CD4-positive, alpha-beta memory T cell (primary cell): Measurements from ENCODE around the gene SOD2. TPM values are rescaled to one million over a fixed set of nuclear protein-coding genes. Genes with fewer than 3 reads are reported as not detected.
"Not testable (repeated sequence)": the region's sequence is repeated elsewhere in the genome, so short reads cannot be mapped to it uniquely, and the experiment has no call there.

Source experiments
- CTCF ChIA-PET: fragments of 350-600 bp; sonication (Branson Sonifier 250); formaldehyde crosslinking; loops from one replicate; lab custom pipeline; 2021; ENCODE audit warnings: inconsistent platforms; ENCODE audit not compliant: partially characterized antibody; lab: Charles Lee
- POLR2A ChIA-PET: fragments of 350-600 bp; sonication (Branson Sonifier 250); formaldehyde crosslinking; loops from one replicate; lab custom pipeline; 2021; ENCODE audit not compliant: partially characterized antibody; lab: Charles Lee
- DNase-seq, 5 donors: peaks; one replicate each; pipeline versions ENCODE4 v3.0.0 to v3.0.0-alpha.2; 2020 to 2022; ENCODE audit warnings: mixed read lengths in 1 of 5
- H3K27ac ChIP-seq: one replicate; pipeline ENCODE4 v1.7.0; 2013; ENCODE audit warnings: low read depth, low read length
- H3K27me3 ChIP-seq: 2 replicates; pipeline ENCODE4 v1.7.0; 2013; ENCODE audit warnings: mild to moderate bottlenecking, low read length, moderate library complexity; ENCODE audit not compliant: insufficient read depth
- H3K36me3 ChIP-seq: 2 replicates; pipeline ENCODE4 v1.7.0; 2013; ENCODE audit warnings: mild to moderate bottlenecking, low read length, moderate library complexity; ENCODE audit not compliant: insufficient read depth
- H3K4me1 ChIP-seq: 2 replicates; pipeline ENCODE4 v1.7.0; 2013; ENCODE audit warnings: mild to moderate bottlenecking, low read length, moderate library complexity; ENCODE audit not compliant: insufficient read depth
- H3K4me3 ChIP-seq, 2 donors: one replicate each; pipeline ENCODE4 v1.7.0; 2013; ENCODE audit warnings: low read length in 2 of 2, mild to moderate bottlenecking in 1 of 2
- H3K9me3 ChIP-seq, 2 donors: one replicate each; pipeline ENCODE4 v1.7.0; 2013; ENCODE audit warnings: low read length in 2 of 2, control low read depth in 1 of 2; ENCODE audit not compliant: control insufficient read depth in 1 of 2
- H3K27ac Mint-ChIP-seq, 7 donors: one replicate each; pipeline ENCODE4 v1.8.0; 2020 to 2021; ENCODE audit warnings: mixed read lengths in 7 of 7, mild to moderate bottlenecking in 6 of 7, inconsistent platforms in 3 of 7, moderate library complexity in 3 of 7
- H3K27me3 Mint-ChIP-seq, 2 donors: one replicate each; pipeline ENCODE4 v1.8.0; 2020 to 2021; ENCODE audit warnings: mixed read lengths in 2 of 2
- H3K36me3 Mint-ChIP-seq, 2 donors: one replicate each; pipeline ENCODE4 v1.8.0; 2020 to 2021; ENCODE audit warnings: mixed read lengths in 2 of 2, inconsistent platforms in 1 of 2, mild to moderate bottlenecking in 1 of 2
- H3K4me1 Mint-ChIP-seq, 4 donors: one replicate each; pipeline ENCODE4 v1.8.0; 2020 to 2021; ENCODE audit warnings: mixed read lengths in 4 of 4, mild to moderate bottlenecking in 1 of 4
- H3K4me3 Mint-ChIP-seq, 8 donors: one replicate each; pipeline ENCODE4 v1.8.0; 2020 to 2021; ENCODE audit warnings: mixed read lengths in 8 of 8, mild to moderate bottlenecking in 7 of 8, moderate library complexity in 6 of 8, inconsistent platforms in 3 of 8
- H3K9me3 Mint-ChIP-seq, 8 donors: one replicate each; pipeline ENCODE4 v1.8.0; 2020 to 2021; ENCODE audit warnings: mixed read lengths in 8 of 8, mild to moderate bottlenecking in 5 of 8, inconsistent platforms in 3 of 8, moderate library complexity in 1 of 8
- intact Hi-C: fragments of 100-400 bp; cut with micrococcal nuclease; formaldehyde crosslinking; loops from one replicate; pipeline ENCODE4 v1.15.1; 2023
- polyA plus RNA-seq, 2 donors: library from polyadenylated mRNA; unstranded; fragments of 300-500 nt; fragmentation: Illumina TruSeq; gene quantifications; one replicate each; pipeline ENCODE4 v1.2.3, GENCODE V29; 2021
- total RNA-seq, 2 experiments: library from RNA; stranded (reverse); gene quantifications; one replicate each; pipeline ENCODE4 v1.2.3, GENCODE V29; 2021

SOD2 gene
- total and polyA plus RNA-seq, 4 experiments from 2014 or later: 121 to 161 (median 130) TPM

- POLR2A ChIA-PET: interaction anchor here (0.9 to 13.4 kb wide), 16 partner anchors 11 to 650 kb away, joined by 3 to 240 read pairs (median 9); partner anchors contain the start of genes ACAT2, MRPL18, TCP1 and WTAP
- peaks cover 9 to 28% of the 10 kb centered on the region in 2 donors for H3K36me3 Mint-ChIP-seq
Measured at GRCh38 chr6:159693894-159694545, 979 bp upstream of the SOD2 start.

GRCh38 chr6:159692303-159693127 is 526 bp downstream of the SOD2 start:
- Mint-ChIP-seq H3K27me3 (no peaks in the 10 kb centered on the region), H3K9me3 (no peaks in the 10 kb centered on the region), H3K4me1 (peaks cover 31 to 77% (median 52%) of the 10 kb centered on the region in 4 donors), H3K36me3 (peaks cover 18 to 41% of the 10 kb centered on the region in 2 donors), H3K27ac (peak overlapping the region; percentile 92 to 97 (median 97)), H3K4me3 (peak overlapping the region; percentile 88 to 96 (median 94))
- peaks cover 55% of the 10 kb centered on the region for H3K4me1 ChIP-seq
- DNase-seq: peak; percentile 56 to 74 (median 64)
- H3K4me3 ChIP-seq: peak overlapping the region; percentile 87 to 88
- H3K27me3 ChIP-seq: no peaks in the 10 kb centered on the region
- intact Hi-C loops: loop anchor here (1.0 to 10.0 kb wide), 7 partner anchors 35 to 828 kb away; partner anchors contain the start of genes ACAT2, IGF2R, TCP1 and WTAP
- ChIA-PET CTCF (interaction anchor here (1.1 to 4.4 kb wide), 16 partner anchors 7 to 841 kb away, joined by 3 to 50 read pairs (median 6); partner anchors contain the start of genes MRPL18, TCP1 and WTAP), POLR2A (interaction anchor here (0.6 to 13.4 kb wide), 16 partner anchors 10 to 322 kb away, joined by 3 to 240 read pairs (median 6); partner anchors contain the start of genes ACAT2, MRPL18, TCP1 and WTAP)
- peaks cover 12% of the 10 kb centered on the region for H3K36me3 ChIP-seq
- no peaks in the 10 kb centered on the region for H3K9me3 ChIP-seq
- peak overlapping the region; percentile 64 for H3K27ac ChIP-seq

More at GRCh38 chr6:159693894-159694545, 979 bp upstream of the SOD2 start:
- intact Hi-C loops: loop anchor here (1.0 to 10.0 kb wide), 7 partner anchors 33 to 827 kb away; partner anchors contain the start of genes ACAT2, IGF2R, TCP1 and WTAP
- no peaks in the 10 kb centered on the region for H3K9me3 ChIP-seq
- H3K4me3 Mint-ChIP-seq: peak overlapping the region; percentile 92 to 100 (median 95)
- H3K36me3 ChIP-seq: peaks cover 3% of the 10 kb centered on the region
- H3K4me3 ChIP-seq: peak overlapping the region; percentile 7 to 88
- CTCF ChIA-PET: interaction anchor here (2.4 to 4.1 kb wide), 3 partner anchors 27 to 761 kb away, joined by 14 to 37 read pairs (median 21); partner anchors contain the start of genes MRPL18 and TCP1
- H3K27me3 ChIP-seq: no peaks in the 10 kb centered on the region
- no peaks in the 10 kb centered on the region for H3K9me3 Mint-ChIP-seq
- peak; percentile 71 to 85 (median 78) for DNase-seq
- H3K27me3 Mint-ChIP-seq: no peaks in the 10 kb centered on the region
- H3K27ac Mint-ChIP-seq: peak overlapping the region; percentile 96 to 99 (median 98)
- H3K27ac ChIP-seq: peak overlapping the region; percentile 64
- peaks cover 27 to 63% (median 40%) of the 10 kb centered on the region in 4 donors for H3K4me1 Mint-ChIP-seq
- peaks cover 44% of the 10 kb centered on the region for H3K4me1 ChIP-seq

GRCh38 chr6:159691963-159692287 is 1.1 kb downstream of the SOD2 start:
- DNase-seq: peak in 1 of 5 donors; percentile 8
- H3K4me1 Mint-ChIP-seq: peaks cover 32 to 79% (median 56%) of the 10 kb centered on the region in 4 donors
- H3K27me3 Mint-ChIP-seq: no peaks in the 10 kb centered on the region
- H3K4me3 ChIP-seq: peak overlapping the region; percentile 87 to 88
- intact Hi-C loops: loop anchor here (1.0 to 10.0 kb wide), 7 partner anchors 28 to 829 kb away; no protein-coding TSS in a partner anchor
- H3K9me3 ChIP-seq: no peaks in the 10 kb centered on the region
- peaks cover 12% of the 10 kb centered on the region for H3K36me3 ChIP-seq
- H3K27ac ChIP-seq: peak overlapping the region; percentile 64
- H3K4me1 ChIP-seq: peaks cover 60% of the 10 kb centered on the region
- H3K27me3 ChIP-seq: no peaks in the 10 kb centered on the region
- H3K27ac Mint-ChIP-seq: peak overlapping the region; percentile 92 to 97 (median 97)
- no peaks in the 10 kb centered on the region for H3K9me3 Mint-ChIP-seq
- peak overlapping the region; percentile 86 to 96 (median 94) for H3K4me3 Mint-ChIP-seq
- ChIA-PET CTCF (interaction anchor here (0.8 to 4.4 kb wide), 23 partner anchors 8 to 841 kb away, joined by 3 to 50 read pairs (median 6); partner anchors contain the start of genes ACAT2, MRPL18, TCP1 and WTAP), POLR2A (interaction anchor here (0.6 to 13.4 kb wide), 14 partner anchors 9 to 322 kb away, joined by 3 to 240 read pairs (median 8); partner anchors contain the start of genes ACAT2, MRPL18, TCP1 and WTAP)
- H3K36me3 Mint-ChIP-seq: peaks cover 23 to 47% of the 10 kb centered on the region in 2 donors

- DNase-seq: peak; percentile 57 to 69 (median 61)
- peaks cover 65% of the 10 kb centered on the region for H3K4me1 ChIP-seq
- peaks cover 12% of the 10 kb centered on the region for H3K36me3 ChIP-seq
- Mint-ChIP-seq H3K4me3 (peak overlapping the region; percentile 86 to 96 (median 94)), H3K27me3 (no peaks in the 10 kb centered on the region), H3K4me1 (peaks cover 34 to 78% (median 58%) of the 10 kb centered on the region in 4 donors), H3K27ac (peak overlapping the region; percentile 92 to 97 (median 97)), H3K36me3 (peaks cover 28 to 51% of the 10 kb centered on the region in 2 donors), H3K9me3 (no peaks in the 10 kb centered on the region)
- peak overlapping the region; percentile 64 for H3K27ac ChIP-seq
- H3K27me3 ChIP-seq: no peaks in the 10 kb centered on the region
- no peaks in the 10 kb centered on the region for H3K9me3 ChIP-seq
- intact Hi-C loops: loop anchor here (1.0 to 10.0 kb wide), 6 partner anchors 29 to 765 kb away; no protein-coding TSS in a partner anchor
- CTCF ChIA-PET: interaction anchor here (0.8 to 4.4 kb wide), 25 partner anchors 8 to 842 kb away, joined by 3 to 50 read pairs (median 5); partner anchors contain the start of genes ACAT2, MRPL18, TCP1 and WTAP
- H3K4me3 ChIP-seq: peak overlapping the region; percentile 87 to 88
- POLR2A ChIA-PET: interaction anchor here (0.8 to 13.4 kb wide), 11 partner anchors 9 to 323 kb away, joined by 3 to 240 read pairs (median 10); partner anchors contain the start of genes ACAT2, MRPL18, TCP1 and WTAP
Measured at GRCh38 chr6:159691133-159691962, 1.7 kb downstream of the SOD2 start.

- H3K27ac ChIP-seq, H3K9me3 Mint-ChIP-seq, H3K27me3 ChIP-seq, H3K4me3 ChIP-seq, H3K27ac Mint-ChIP-seq, H3K4me3 Mint-ChIP-seq, DNase-seq, H3K27me3 Mint-ChIP-seq, H3K9me3 ChIP-seq: not testable (repeated sequence)
- ChIA-PET POLR2A (interaction anchor here (0.6 to 13.4 kb wide), 3 partner anchors 32 to 99 kb away, joined by 3 to 240 read pairs (median 110); partner anchors contain the start of genes MRPL18, TCP1 and WTAP), CTCF (interaction anchor here (0.7 to 4.4 kb wide), 13 partner anchors 28 to 765 kb away, joined by 3 to 50 read pairs (median 5); partner anchors contain the start of genes MRPL18, TCP1 and WTAP)
- Histone ChIP-seq H3K36me3 (peaks cover 21% of the 10 kb centered on the region), H3K4me1 (peaks cover 59% of the 10 kb centered on the region)
- Mint-ChIP-seq H3K36me3 (peaks cover 35 to 61% of the 10 kb centered on the region in 2 donors), H3K4me1 (peaks cover 38 to 69% (median 54%) of the 10 kb centered on the region in 4 donors)
- intact Hi-C loops: loop anchor here (5.0 to 10.0 kb wide), 2 partner anchors 325 to 412 kb away; no protein-coding TSS in a partner anchor
Measured at GRCh38 chr6:159690135-159690534, 2.9 kb downstream of the SOD2 start.
